PC-9 (cell line): ENCODE results near the gene C3orf49. TPM values are rescaled to one million over a fixed set of nuclear protein-coding genes. Genes with fewer than 3 reads are reported as not detected.

ENCODE experiments used
- BruUV-seq: library from RNA; stranded (reverse); fragments of 400-500 nt; replicated peaks from 2 replicates; lab custom pipeline; 2021; lab: Mats Ljungman, UMichigan
- CTCF ChIA-PET: fragments of 300-600 bp; sonication (Branson Sonifier 250); formaldehyde crosslinking; loops from one replicate; lab custom pipeline; 2022; ENCODE audit warnings: antibody characterized with exemption; lab: Charles Lee
- POLR2A ChIA-PET: fragments of 300-600 bp; sonication (Branson Sonifier 250); formaldehyde crosslinking; loops from one replicate; lab custom pipeline; 2022; ENCODE audit warnings: antibody characterized with exemption; ENCODE audit not compliant: unreplicated experiment; lab: Charles Lee
- DNase-seq, 2 experiments: peaks; one replicate each; pipeline versions ENCODE4 v3.0.0 to v3.0.0-alpha.2; 2015 to 2022; ENCODE audit warnings: mixed read lengths in 1 of 2
- H2AFZ ChIP-seq: fragments of 200-600 bp; sonication (generic); 2 replicates; pipeline ENCODE4 v1.8.1; 2017; ENCODE audit warnings: antibody characterized with exemption
- H3F3A ChIP-seq: fragments of 200-600 bp; sonication (generic); 2 replicates; pipeline ENCODE4 v1.8.1; 2017; ENCODE audit warnings: antibody characterized with exemption, mild to moderate bottlenecking, low read depth; ENCODE audit not compliant: insufficient read depth
- H3K27ac ChIP-seq: fragments of 200-600 bp; sonication (generic); 2 replicates; pipeline ENCODE4 v1.6.1; 2016; ENCODE audit warnings: mixed run types
- H3K27me3 ChIP-seq: fragments of 200-600 bp; sonication (generic); 2 replicates; pipeline ENCODE4 v1.6.1; 2016; ENCODE audit warnings: low read depth, mixed run types; ENCODE audit not compliant: insufficient read depth
- H3K36me3 ChIP-seq: fragments of 200-600 bp; sonication (generic); 2 replicates; pipeline ENCODE4 v1.6.1; 2016; ENCODE audit warnings: low read depth, mixed run types
- H3K4me1 ChIP-seq: fragments of 200-600 bp; sonication (generic); replicated peaks from 2 replicates; pipeline ENCODE4 v1.6.1; 2016; ENCODE audit warnings: mixed run types; ENCODE audit not compliant: insufficient read depth
- H3K4me2 ChIP-seq: fragments of 200-600 bp; sonication (generic); 2 replicates; pipeline ENCODE4 v1.6.1; 2017; ENCODE audit warnings: mixed run types
- H3K4me3 ChIP-seq: fragments of 200-600 bp; sonication (generic); 2 replicates; pipeline ENCODE4 v1.6.1; 2016; ENCODE audit warnings: mixed run types
- H3K79me2 ChIP-seq: fragments of 200-600 bp; sonication (generic); 2 replicates; pipeline ENCODE4 v1.6.1; 2017; ENCODE audit warnings: low read depth, mixed run types
- H3K9me2 ChIP-seq: fragments of 200-600 bp; sonication (generic); 2 replicates; pipeline ENCODE4 v1.8.1; 2017; ENCODE audit warnings: mild to moderate bottlenecking; ENCODE audit not compliant: insufficient read depth
- H3K9me3 ChIP-seq: fragments of 200-600 bp; sonication (generic); 2 replicates; pipeline ENCODE4 v1.8.1; 2016; ENCODE audit warnings: low read depth; ENCODE audit not compliant: insufficient read depth
- H4K20me1 ChIP-seq: fragments of 200-600 bp; sonication (generic); 2 replicates; pipeline ENCODE4 v1.8.1; 2017; ENCODE audit not compliant: insufficient read depth
- CTCF ChIP-seq: fragments of 200-600 bp; sonication (generic); conservative IDR thresholded peaks from 2 replicates; pipeline ENCODE4 v1.6.1; 2017; ENCODE audit warnings: mixed run types, antibody characterized with exemption, mild to moderate bottlenecking, moderate library complexity
- EZH2 ChIP-seq: fragments of 200-600 bp; sonication (generic); IDR thresholded peaks from 2 replicates; pipeline ENCODE4 v1.8.0; 2017; ENCODE audit warnings: antibody characterized with exemption, low read depth
- intact Hi-C: fragments of 100-400 bp; cut with micrococcal nuclease; formaldehyde crosslinking; loops from one replicate; pipeline ENCODE4 v1.10.0; 2022; ENCODE audit not compliant: unreplicated experiment
- total RNA-seq: library from RNA; stranded (reverse); gene quantifications from 2 replicates; pipeline ENCODE4 v1.2.3, GENCODE V29; 2021

The C3orf49 gene
- total RNA-seq, 1 experiment from 2014 or later: not detected

- Histone ChIP-seq H3K27me3 (no peaks in the 10 kb centered on the region), H2AFZ (no peak overlapping the region), H3K4me3 (no peak overlapping the region), H3K27ac (no peak overlapping the region), H3K4me2 (no peak overlapping the region), H4K20me1 (no peaks in the 10 kb centered on the region), H3K36me3 (no peaks in the 10 kb centered on the region), H3K4me1 (no peaks in the 10 kb centered on the region), H3K9me3 (no peaks in the 10 kb centered on the region), H3K79me2 (no peaks in the 10 kb centered on the region), H3F3A (no peaks in the 10 kb centered on the region), H3K9me2 (no peaks in the 10 kb centered on the region)
- DNase-seq: no peak
- ChIA-PET CTCF (no interaction called here), POLR2A (interaction anchor here (0.6 kb wide), 1 partner anchor 16 kb away, joined by 3 read pairs; no protein-coding TSS in a partner anchor)
- TF ChIP-seq CTCF (no peak), EZH2 (no peak)
- BruUV-seq: no TSS peak
- intact Hi-C loops: no loop called here
Observed at GRCh38 chr3:63895422-63896189, 76.5 kb downstream of the C3orf49 start.

GRCh38 chr3:63896332-63897030 is 77.4 kb downstream of the C3orf49 start:
- Histone ChIP-seq H3K4me1 (no peaks in the 10 kb centered on the region), H3K4me3 (no peak overlapping the region), H3K4me2 (no peak overlapping the region), H3K79me2 (no peaks in the 10 kb centered on the region), H2AFZ (no peak overlapping the region), H3K9me3 (no peaks in the 10 kb centered on the region), H3F3A (no peaks in the 10 kb centered on the region), H3K36me3 (no peaks in the 10 kb centered on the region), H3K27ac (no peak overlapping the region), H4K20me1 (no peaks in the 10 kb centered on the region), H3K9me2 (no peaks in the 10 kb centered on the region), H3K27me3 (no peaks in the 10 kb centered on the region)
- no peak for DNase-seq
- BruUV-seq: no TSS peak
- no peak for TF ChIP-seq EZH2
- no peak for TF ChIP-seq CTCF
- CTCF ChIA-PET: no interaction called here
- POLR2A ChIA-PET: no interaction called here
- intact Hi-C loops: no loop called here

Other genes with a start within 250 kb of the C3orf49 start
- not detected in 2 replicates for gene SNTN, start 166.6 kb upstream of the C3orf49 start, total RNA-seq
- 94.3 and 104 TPM in 2 replicates for gene THOC7, start 44.5 kb downstream of the C3orf49 start, total RNA-seq
- gene ATXN7, start 44.6 kb downstream of the C3orf49 start, total RNA-seq: 27.7 and 28.8 TPM in 2 replicates
- gene SCAANT1, start 93.1 kb downstream of the C3orf49 start, total RNA-seq: not detected in 2 replicates
- 52.0 and 68.8 TPM in 2 replicates for gene PSMD6, start 204.2 kb downstream of the C3orf49 start, total RNA-seq